Hematopoietic multipotent progenitor cell treated with erythropoietin and hydrocortisone succinate and interleukin-3 and kit ligand, for 4 days (in vitro differentiated cells): ENCODE results near the gene CDC5L.

Experiments
- DNase-seq: peaks from one replicate; pipeline ENCODE4 v3.0.0-alpha.2; 2015

Gene CDC5L

DNA sequence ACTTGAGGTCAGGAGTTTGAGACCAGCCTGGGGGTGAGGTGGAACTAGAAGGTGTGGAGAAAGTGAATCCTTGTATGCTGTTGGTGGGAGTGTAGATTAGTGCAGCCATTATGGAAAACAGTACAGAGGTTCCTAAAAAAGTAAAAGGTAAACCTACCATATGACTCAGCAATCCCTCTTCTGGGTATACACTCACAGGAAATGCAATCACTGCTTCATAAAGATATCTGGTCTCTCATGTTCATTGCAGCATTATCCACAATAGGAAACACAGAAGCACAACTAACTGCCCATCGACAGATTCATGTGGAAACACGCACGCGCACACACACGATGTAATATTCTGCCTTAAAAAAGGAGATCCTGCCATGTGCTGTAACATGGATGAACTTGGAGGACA is 66.7 kb downstream of the CDC5L start:
- no peak for DNase-seq

DNA sequence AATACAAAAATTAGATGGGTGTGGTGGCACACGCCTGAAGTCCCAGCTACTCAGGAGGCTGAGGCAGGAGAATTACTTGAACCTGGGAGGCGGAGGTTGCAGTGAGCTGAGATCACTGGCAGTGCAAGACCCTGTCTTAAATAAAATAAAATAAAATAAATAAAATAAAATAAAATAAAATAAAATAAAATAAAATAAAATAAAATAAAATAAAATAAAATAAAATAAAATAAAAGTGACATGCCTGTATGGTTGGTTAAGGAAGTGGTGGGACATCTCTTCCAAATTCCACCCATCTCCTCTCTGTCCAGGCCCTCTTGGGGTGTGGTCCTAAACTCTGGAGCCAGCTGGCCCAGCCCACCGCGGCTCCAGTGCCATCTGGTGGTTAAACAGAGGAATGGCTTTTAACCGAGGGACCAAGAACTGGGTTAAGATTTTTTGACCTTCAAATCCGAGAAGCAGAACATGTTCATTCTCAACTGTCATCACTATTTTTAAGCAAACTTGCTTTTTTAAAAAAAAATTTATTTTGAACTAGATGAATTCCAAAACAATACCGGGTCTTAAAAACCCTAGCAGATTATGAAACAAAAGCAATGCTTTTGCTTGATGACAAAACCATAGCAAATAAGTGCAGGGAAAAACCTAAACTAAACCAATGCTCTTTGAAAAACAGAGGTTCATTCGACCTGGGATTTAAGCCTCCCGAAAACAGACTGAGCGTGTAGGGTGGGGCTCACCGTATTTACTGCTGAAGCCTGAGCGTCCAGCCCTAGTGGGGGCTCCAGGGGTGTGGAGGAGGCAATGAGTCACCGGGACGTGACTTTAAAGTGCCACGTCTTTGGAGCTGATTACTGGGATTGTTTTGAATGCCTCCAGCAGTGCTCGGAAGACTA is 68.8 kb downstream of the CDC5L start:
- DNase-seq, result peak; percentile 83

DNA sequence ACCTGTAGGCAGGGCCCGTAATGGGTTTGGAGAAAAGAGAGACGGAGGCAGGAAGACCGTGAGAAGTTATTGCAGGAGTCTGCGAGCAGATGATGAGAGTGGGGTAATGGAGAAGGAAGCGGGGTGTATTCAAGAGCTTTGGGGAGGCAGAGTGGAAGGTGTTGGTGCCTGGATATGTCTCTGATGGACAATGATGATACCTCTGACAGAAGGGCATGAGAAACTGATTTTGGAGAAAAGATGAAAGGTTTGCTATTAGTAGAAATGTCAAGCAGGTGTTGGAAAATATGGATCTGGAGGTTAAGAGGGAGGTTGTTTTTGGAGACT is 69.4 kb downstream of the CDC5L start:
- DNase-seq, result no peak

DNA sequence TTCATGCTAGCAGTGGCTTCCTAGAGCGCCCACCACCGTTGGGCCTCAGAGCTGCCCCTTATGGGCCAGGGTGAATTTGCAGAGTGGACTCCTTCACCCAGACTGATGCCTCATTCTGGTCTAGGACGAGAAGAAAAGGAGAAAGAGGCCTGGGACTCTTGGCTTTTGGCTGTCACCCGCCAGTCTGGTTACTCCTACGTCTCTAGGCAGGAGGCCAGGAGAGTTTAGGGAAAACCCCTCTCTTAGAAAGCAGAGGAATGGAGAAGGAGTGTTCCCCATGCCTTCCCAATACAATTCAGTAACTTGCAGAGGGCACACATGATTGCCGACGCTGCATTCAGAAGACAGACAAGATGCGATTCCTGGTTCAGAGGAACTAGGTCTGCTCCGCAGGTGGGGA is 70.1 kb downstream of the CDC5L start:
- no peak for DNase-seq

DNA sequence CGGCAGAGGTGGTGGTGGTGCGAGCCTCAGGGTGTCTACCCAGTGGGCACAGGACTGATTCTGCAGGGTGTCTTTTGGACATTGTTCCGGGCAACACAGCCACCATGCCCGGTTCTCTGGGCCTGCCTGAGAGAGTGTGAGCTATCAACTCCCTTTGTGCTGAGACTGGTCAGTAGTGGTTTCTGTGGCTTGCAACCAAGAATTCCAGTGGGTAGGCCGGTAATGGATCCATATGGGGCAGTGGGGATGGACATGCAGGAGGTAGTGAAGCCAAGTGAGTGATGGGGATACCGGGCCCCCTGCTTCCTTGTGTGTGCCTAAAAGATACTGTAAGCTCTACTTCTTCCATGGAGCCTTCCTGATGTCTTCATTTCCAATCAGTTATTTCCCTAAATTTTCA is 71.0 kb downstream of the CDC5L start:
- DNase-seq, result no peak

DNA sequence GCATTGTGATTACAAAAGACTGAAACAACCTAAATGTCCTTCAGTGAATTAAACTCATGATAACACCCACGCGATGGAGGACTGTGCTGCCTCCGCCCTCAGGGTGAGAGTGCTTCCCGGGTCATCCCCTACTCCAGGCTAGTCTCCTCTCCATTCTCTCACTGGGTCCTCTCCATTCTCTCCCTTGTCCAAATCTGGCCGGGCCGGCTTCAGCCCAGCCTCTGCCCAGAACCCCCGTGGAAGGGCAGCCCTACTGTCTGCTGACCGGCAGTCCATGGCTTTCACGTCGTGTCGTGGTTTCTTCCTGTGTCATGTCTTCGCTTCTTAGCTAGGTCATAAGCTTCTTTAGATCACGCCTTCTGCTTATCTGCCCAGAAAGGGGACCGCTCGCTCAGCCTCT is 74.8 kb downstream of the CDC5L start:
- no peak for DNase-seq

DNA sequence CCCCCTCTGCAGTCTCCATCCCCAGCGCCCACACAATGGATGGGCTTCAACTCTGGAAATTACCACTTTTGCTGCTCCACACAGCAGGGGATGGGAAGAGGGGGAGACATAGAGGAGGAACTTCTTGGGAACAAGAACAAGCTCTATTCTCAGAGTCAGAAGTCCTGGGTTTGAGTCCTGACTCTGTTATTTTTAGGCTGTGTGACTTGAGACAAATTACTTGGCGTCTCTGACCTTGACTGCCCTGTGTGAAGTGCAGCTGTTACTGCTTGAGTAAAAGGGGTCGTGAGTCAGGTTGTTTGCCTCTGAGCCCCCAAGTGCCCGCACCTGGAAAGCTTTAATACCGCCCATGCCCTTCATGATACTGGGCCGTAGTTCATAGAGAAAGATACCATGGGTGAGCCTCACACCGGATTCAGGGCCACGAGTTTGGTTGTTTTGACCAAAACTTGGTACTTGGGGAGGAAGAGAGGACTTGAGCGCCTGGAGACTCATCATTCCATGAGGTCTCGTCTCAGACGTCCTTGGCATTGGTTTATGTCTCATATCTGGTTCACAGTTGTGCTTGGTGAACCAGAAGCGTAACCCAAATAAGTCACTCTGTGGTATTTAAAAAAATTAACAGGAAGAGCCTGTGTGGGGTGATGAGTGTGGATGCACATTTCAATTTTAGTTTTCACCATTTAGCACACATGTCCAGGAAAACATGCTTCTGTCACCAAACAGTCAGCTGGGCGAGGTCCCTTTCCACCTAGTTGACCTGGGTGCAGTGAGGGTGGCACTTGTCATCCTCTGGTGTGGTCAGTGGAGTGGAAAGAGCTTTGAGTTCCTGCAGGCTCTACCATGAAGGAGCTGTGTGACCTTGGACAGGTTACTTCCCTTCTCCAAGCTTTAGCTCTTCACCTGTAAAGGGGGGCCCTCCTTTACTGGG is 75.6 kb downstream of the CDC5L start:
- DNase-seq, result no peak

DNA sequence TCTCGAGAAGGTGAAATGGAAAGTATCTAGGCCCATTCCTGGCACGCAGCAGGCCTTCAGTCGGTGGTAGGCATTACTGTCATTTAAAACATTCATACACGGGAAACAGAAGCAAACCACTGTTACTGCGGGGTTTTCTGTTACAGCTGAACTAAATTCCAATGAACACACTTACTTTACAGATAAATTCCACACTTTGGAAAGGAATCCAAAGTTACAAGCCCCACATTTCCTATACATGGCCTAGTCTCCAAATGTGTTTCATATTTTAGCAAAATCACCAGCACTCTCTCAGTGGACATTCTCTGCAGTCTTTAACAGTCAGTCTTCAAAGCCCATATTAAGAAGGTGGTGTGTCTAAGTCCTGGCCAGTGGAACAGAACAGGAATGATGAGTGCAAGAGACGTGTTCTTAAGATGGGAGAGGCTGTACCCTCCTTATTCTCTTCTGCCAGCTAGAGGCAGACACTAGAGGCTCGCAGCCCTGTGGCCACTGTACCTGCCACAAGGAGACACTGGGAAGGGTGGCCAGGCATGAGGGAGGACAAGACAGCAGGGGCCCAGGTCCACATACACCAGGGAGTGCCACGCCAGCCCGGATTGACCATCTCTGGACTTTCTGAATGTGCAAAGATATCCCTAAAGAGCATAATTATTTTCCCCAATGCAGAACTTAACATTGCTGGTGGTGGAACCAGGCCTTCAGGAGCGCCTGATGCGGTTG is 76.4 kb downstream of the CDC5L start:
- DNase-seq, result no peak

DNA sequence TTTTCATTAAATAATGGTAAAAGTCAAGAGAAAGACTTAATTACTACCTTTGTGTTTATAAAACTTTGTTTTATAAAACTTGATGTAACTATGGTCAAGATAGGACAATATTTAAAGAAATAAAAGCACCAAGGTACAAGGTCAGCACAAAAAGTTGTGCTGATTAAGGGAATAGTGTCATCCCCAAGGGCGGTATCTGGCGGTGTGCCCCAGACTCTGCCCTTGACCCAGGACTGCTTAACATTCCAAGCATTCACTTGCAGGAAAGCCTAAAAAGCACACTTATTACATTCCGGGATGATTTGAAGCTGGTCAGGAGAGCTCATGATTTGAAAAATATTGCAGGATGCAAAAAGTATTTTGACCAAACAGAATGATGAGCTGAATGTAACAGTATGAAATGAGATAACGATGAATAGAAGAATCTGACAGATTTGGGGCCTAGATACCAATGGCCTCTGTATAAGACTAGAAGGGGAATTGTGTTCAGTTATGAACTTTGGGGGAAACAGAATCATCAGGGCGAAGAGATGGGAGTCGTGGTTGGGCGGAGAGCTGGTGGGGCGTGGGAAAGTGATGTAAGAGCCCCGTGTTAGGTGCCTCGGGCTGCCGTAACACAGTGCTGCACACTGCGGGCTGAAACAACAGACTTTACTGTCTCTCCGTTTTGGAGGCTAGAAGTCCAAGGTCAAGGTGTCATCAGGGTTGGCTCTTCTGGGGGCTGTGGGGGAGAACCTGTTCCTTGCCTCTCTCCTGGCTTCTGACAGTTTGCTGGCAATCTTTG is 77.2 kb downstream of the CDC5L start:
- DNase-seq, result no peak

DNA sequence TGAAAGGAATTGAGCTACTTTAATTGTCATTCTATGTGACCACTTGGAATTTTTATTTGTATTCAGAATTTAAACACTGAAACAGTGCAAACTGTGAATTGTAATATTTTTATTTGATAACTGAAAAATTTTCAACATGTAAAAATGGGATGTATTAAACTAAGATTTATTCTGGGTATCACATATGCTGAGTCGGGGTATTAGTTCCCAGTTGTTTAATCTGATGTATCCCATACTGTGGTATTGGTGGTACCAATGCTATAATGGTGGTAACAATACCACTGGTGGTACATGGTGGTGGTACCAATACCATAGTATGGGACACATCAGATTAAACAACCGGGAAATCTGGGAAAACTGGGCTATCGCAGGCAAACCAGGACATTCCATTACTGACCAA is 79.4 kb downstream of the CDC5L start:
- DNase-seq, result no peak

DNA sequence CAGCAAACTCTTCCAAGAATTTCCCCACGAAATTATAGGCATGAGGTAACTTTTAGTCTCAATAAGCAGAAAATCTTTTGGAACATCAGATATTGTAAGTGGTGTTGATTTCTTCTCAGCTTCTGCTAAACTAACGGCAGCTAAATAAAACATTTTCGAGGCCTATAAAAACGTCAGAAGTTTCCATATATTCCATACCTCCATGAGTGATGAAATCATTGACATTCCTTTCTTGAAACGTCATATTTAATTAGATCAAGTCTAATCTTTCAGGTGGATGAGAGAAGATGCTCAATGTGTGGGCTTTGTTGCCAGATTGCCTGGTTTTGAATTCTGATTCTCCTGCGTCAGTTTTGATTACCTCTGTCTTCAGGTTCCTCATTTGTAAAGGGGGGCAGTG is 81.3 kb downstream of the CDC5L start:
- no peak for DNase-seq

DNA sequence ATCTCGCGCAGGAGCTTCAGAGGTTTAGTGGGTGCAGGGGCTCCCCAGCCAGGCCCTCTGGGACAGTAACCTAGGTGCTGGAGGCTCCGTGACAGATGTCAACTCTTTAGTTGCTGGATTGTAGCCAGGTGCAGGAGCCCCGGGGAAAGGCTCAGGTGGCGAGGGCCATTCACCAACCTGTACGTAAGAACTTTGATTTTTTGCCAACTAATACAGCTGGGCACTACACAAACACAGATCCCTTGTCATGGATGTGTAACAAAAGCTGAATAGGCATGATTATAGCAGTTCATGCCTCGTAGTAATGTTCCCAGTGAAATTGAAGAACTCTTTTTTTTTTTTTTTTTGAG is 82.6 kb downstream of the CDC5L start:
- no peak for DNase-seq

DNA sequence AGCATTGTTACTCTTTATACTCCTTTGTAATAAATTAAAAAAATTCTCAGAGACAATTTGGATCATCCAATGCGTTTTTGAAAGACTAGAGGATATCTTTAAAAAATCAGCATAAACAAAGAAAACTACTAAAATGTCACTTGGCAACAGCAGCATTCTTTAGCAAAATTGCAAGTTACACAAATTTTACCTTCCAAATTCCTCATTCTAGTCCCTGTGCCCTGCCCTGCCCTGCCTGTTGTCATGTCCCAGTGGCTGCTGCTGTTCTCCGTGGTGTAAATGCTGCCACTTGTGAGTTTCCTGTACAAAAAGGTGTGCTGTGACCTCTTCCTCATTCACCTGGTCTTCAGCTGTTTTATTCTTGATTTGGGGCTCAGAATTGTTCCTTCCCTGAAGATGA is 83.2 kb downstream of the CDC5L start:
- no peak for DNase-seq

DNA sequence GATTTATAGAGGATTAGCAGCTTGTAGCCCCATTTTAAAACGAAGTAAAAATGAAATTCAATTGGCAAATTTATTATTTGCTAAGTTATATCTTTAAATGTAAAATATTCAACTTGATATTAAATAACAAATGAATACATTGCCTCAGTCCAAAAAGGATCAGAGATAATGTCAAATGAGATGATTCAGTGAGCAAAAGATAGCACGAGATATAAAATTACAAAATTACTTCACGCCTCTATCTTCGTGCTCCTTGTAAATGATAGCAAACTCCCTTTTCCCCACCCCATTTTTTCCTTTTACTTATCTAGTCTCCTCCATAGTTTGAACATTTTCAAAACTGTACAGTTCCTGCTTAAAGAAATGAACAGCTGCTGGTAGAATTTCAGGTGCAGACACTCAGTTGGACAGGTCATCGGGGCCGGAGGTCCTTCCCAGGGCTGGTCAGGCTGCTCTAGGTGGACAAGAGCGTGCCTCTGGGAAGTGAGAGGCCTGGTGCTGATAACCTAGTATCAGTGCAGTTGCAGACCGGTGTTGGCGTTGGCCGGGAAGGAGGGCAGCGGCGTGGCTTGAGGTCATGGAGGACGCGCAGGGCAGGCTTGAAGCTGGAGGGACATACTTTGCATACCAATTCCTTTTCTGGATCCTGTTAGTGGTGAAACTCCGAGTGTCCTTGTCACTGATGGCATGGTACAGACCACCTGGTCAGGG is 83.9 kb downstream of the CDC5L start:
- DNase-seq, result no peak

DNA sequence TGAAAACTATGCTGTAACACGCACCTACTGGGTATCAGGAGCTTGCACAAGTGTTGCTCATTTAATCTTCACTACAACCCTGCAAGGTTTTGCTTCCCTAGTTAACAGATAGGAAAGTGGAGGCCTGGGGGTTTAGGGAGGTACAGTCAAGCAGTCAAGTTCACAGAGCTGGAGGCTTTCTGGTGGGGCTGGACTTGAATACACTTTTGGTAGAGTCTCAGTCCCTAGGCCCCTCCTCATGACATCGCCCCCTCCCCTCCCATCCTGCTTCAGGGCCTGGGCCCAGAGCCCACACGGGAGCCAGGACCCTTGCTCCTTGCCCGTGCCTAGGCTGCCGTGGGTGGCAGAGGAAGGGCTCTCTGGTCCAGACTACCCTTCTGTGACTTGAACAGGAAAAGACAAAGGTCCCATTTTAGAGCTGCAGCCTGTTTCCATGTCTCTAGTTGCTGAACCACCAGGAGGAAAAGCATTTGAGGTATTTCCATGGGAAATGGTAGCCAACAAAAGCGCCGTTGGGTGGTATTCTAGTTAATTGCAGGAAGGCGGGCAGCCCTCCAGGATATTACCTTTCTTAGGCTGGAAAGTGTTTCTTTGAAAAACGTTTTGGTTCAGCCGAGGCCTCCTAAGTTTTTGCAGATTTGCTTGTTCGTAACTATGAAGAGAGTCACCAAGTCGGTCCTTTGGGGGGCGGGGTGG is 84.9 kb downstream of the CDC5L start:
- no peak for DNase-seq

DNA sequence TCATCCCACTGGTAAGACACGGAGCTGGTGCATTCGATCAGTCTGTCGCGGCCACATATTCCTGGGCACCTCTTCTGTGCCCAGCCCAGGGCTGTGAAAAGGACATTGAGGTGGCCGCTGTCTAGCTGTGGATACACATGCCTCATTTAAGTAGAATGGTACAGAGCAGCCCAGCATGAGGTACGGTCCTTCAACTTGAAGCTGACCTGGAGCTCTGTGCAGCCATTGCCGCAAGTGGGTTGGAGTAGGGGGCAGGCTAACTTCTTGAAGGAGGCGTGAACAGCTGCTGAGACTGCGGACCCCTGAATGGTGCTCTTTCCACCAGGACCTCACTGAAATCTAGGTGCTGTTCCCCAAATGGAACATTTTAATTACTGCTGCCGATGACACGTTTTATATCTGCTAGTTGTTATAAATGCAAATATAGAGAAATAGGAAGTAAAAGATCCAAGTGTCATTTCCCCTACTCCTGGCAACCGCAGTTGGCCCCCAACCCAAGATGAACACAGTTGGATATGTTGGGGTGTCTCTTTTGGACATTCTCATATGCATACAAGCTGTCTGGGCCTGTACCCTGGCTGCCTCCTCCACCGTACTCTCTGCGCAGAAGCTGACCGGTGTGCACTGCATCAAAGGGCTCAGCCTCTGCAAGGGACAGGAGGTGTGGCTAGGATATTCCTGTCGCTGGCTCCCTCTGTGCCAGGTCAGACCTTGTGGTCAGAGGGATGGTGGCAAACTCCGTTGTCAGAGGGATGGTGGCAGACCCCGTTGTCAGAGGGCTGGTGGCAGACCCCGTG is 86.1 kb downstream of the CDC5L start:
- DNase-seq, result no peak

DNA sequence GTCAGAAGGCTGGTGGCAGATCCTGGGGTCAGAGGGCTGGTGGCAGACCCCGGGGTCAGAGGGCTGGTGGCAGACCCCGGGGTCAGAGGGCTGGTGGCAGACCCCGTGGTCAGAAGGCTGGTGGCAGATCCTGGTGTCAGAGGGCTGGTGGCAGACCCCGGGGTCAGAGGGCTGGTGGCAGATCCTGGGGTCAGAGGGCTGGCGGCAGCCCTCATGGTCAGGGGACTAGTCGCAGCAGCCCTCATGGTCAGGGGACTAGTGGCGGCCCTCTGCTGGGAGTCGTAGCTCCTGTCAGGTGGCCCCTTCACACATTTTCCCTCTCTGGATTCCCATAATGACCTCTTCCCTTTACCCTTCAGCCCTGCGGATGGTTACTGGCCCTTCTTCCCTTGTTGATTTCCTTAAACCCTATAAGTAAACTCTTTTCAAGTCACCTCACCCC is 86.7 kb downstream of the CDC5L start:
- no peak for DNase-seq

DNA sequence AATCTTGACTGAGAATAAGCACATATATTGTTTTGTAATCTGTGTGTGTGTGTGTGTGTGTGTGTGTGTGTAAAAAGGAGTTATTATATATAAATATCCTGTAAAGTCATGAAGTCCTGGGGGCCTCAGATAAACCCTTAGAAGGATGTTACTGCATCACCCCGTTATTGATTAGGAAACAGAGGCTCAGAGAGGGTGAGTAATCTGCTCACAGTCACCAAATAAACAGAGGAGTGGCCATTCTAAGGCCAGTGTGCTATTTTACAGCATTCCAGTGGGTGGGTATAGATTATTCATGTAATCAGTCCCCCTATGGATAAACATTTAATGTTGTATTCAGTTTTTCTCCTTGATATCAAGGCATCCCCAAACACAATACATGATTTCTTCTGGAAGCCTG is 87.1 kb downstream of the CDC5L start:
- DNase-seq, result no peak

DNA sequence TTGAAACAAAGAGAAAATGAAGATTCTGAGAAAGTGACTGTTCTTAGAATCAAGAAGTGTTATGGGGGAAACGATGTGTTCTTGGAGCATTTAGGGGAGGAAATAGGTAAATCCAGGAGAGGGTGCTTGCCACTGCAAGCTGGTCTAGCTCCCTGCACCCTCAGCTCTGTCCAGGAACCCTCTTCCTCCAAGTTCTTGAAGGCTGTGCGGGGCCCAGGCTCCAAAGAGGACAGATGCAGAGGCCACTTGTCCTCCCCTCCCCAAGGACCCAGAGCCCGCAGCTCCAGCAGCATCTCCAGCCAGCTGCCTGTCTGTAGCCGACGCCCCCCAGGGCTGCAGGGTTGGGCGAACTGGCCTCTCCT is 87.9 kb downstream of the CDC5L start:
- DNase-seq, result no peak

DNA sequence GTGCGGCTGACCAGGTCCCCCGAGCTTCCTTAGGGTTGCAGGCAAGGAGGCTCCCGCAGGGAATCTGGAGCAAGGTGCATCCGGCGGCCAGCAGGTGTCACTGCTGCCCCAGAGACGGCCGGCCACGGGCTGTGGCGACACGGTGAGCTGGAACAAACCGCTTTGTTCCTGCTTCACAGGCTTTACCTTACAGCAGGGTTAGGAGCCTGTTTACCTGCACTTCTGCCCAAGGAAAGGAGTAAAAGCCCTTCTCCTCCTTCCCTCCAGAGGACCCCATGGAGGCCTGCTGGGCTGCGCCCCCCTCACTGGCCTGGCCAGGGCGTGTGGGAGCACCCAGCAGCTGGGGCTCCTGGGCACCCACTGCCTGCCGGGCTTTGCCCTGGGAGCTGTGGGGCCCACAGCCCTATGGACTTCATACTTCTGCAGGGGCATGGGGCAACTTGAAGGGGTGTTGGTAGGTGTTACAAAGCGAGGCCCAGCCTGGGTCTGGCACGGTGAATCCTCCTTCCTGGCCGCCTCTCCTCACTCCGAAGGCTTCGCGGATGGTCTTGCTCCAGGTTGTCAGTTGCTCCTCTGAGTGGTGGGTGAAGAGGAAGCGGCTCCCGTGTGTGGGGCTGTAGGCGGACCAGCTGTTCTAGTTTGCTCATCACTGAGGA is 88.4 kb downstream of the CDC5L start:
- DNase-seq, result peak; percentile 80
